ENCODE measurements around the gene AQP10.
"Not testable (repeated sequence)": the region's sequence is repeated elsewhere in the genome, so short reads cannot be mapped to it uniquely, and the experiment has no call there.

Gene AQP10

DNA sequence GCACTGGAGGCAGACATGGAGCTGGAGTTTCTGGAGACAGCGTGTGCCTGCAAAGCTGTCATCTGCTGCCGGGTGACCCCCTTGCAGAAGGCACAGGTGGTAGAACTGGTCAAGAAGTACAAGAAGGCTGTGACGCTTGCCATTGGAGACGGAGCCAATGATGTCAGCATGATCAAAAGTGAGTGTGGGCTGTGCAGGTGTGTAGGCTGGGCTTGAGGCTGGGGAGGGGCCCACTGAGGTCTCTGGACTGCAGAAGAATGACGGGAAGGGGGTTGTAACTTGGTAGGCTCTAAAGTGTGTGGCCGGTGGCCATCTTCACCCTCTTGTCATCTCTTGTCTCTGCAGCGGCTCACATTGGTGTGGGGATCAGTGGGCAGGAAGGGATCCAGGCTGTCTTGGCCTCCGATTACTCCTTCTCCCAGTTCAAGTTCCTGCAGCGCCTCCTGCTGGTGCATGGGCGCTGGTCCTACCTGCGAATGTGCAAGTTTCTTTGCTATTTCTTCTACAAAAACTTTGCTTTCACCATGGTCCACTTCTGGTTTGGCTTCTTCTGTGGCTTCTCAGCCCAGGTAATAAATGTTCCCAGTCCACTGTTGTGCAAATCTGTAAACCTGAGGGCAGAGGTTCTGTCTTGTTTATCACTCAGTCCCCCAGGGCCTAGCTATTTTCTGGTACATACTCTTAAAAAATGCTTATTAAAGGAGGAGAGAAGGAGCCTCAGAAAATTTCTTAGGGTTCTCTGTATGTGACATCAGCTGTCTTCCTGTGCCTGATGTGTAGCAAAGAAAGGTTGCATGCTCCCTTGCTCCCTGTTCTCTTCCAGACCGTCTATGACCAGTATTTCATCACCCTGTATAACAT is 24.3 kb downstream of the AQP10 start:
- peak; percentile 58 to 65 for DNase-seq (ENCODE audit: low read depth in 2 of 2)

DNA sequence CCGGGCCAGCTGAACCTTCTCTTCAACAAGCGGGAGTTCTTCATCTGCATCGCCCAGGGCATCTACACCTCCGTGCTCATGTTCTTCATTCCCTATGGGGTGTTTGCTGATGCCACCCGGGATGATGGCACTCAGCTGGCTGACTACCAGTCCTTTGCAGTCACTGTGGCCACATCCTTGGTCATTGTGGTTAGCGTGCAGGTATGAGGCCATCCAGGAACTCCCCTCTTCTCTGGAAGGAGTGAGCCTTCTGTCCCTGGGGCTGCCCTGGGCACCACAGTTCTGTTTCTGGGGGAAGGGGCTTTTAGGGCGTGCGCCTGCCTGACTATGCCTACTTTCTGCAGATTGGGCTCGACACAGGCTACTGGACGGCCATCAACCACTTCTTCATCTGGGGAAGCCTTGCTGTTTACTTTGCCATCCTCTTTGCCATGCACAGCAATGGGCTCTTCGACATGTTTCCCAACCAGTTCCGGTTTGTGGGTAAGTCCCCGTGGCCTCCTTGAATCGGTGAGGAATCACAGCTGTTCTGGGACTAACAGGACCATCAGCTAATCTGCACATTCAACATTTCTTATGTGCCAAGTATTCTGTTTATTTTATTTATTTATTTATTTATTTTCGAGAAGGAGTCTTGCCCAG is 25.5 kb downstream of the AQP10 start:
- DNase-seq (ENCODE audit: low read depth in 2 of 2): no peak

DNA sequence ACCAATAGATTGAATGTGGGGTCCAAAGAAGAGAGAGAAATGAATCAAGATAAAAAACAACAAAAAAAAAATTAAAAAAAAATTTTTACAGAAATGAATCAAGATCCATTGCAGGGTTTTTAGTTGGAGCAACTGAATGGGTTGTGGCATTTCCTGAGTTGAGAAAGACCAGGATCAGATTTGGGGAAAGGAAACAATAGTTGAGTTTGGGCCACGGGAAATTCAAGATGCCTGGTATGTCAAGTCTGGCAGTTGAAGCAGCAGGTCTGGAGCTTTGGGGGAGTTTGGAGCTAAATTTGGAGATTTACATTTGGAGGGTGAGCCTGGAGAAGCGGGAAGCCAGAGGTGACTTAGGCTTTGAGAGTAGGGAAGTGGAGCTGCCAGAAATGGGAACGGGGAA is 27.1 kb downstream of the AQP10 start:
- DNase-seq (ENCODE audit: low read depth in 2 of 2): no peak

DNA sequence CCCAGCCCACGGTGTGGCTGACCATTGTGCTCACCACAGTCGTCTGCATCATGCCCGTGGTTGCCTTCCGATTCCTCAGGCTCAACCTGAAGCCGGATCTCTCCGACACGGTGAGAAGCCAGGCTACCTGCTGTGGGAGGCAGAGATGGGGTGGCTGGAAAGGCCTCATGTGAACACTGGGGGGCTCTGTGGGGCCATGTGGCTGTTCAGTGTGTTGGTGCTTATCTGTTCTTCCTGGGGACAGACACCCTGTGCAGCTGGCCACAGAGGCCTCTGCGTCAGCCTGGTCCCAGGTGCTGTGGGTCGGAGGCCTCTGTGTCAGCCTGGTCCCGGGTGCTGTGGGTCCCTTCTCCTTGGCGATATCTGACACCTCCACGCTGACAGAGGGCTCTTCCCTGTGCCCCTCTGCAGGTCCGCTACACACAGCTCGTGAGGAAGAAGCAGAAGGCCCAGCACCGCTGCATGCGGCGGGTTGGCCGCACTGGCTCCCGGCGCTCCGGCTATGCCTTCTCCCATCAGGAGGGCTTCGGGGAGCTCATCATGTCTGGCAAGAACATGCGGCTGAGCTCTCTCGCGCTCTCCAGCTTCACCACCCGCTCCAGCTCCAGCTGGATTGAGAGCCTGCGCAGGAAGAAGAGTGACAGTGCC is 27.7 kb downstream of the AQP10 start:
- DNase-seq (ENCODE audit: low read depth in 2 of 2): no peak

DNA sequence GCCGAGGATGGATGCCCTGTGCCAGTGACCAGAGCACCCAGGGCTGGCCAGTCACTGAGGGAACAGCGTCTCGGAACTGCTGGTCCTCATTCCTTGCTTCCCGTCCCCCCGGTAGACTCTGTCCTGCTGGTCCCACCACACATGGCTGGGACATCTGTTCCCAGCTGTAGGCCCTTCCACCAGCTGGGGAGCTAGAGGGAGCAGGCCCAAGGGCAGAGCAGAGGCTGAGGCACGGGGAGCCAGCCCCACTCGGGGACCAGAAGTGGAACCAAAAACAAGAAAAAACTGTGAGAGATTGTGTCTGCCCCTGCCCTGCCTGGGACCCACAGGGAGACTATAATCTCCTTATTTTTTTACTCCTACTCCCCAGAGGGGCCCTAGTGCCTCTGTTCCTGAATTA is 28.2 kb downstream of the AQP10 start:
- no peak for DNase-seq (ENCODE audit: low read depth in 2 of 2)

DNA sequence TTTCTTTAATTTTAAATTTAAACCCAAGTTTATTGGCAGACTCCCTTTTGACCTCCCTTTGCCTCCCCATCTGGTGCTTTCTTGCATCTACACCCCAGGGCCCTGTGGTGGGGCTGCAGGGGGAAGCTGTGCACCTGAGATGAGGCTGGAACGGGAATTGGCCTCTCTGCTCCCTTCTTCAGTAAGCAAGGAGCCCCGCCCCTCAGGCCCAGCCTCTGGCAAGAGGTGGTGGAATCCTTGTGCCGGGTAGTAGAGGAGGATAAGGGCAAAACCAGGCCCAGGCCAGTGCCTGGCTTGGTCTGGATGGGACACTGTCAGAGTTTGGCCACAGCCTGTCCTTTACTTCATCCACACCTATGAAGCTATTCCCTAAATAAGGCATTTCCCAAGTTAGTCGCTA is 29.5 kb downstream of the AQP10 start:
- DNase-seq (ENCODE audit: low read depth in 2 of 2): no peak

DNA sequence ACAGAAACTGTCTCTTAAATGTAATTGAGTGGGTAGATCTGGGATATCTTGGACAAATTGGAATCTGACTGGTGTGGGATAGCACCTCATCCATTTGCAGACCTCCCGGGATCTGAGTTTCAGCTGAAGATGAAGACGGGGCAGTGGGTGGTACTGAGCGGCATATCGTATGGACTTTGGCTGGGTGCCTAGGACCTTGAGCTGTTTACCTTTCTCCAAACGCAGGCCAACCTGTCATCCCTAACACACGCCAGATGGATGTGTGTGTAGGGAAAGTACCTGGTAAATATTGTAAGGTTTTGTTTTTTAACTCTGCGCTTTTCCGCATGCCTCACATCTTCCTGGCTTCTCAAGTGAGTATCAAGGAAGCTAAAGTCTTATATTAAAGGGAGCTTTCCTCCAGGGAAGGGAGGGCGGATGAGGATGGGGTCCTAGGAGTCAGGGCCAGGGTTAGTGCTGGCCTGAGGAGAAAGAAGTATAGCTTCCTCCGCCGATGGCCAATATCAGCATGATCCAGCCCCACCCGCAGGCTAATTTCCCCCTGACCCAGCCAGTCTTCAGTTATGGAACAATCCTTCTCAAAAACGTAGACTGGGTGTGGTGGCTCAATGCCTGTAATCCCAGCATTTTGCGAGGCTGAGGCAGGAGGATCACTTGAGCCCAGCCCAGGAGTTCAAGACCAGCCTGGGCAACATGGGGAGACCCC is 30.6 kb downstream of the AQP10 start:
- DNase-seq (ENCODE audit: low read depth in 2 of 2): no peak

DNA sequence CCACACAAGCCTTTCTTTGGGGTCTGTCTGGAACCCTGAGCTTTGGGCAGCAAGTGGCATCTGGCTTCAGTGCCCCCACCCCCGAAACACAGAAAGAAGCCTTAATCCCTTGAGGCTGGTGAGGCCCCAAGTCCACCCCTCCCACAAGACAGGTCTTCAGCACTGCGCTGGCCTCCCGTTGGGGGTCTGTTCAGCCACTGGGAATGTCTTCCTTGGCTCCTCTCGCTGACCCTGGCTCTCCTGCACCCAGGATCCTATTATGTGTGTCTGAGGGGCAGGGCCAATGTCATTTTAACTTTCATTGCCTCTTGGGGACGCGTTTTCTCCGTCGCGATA is 31.3 kb downstream of the AQP10 start:
- DNase-seq (ENCODE audit: low read depth in 2 of 2): no peak

DNA sequence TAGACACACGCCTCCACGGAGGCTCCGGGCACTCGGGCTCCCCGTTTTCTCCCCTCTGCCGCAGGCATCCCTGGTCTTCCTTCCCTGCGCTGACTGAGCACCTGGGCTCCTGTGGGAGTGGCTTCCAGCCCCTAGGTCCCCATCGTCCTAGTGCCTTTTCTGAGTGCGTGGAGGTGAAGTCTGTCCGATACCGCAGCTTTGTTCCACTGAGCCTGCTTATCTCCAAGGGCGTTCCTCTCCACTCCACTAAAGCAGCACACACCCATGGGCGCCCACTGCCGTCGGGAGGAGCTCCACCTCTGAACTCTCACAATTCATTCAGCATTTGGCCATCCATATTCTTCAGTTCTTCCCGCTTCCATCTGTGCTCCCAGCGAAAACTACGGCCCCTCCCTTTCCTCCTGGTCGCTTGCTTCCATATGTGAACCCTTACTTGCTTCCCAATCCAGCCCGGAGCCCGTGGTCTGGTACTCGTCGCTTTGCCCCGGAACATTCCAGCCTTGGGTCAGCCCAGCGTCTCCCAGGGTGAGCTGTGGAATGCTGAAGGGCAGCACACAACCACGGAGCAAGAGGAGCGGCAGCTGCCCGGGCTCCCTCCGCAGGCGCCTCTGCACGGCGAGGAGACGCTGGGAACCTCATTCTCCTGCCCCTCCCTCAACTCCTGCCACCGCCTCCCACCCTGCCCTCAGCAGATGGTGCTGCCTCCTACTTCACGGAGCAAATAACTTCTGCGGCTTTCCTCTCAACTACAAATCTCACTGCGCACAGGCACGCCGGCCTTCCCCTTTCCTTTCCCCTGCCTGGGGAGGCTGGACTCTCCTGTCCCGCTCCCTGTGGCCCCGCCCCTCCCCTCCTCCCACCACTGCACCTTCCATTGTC is 31.9 kb downstream of the AQP10 start:
- peak in 1 of 2 donors; percentile 27 for DNase-seq (ENCODE audit: low read depth in 2 of 2)

DNA sequence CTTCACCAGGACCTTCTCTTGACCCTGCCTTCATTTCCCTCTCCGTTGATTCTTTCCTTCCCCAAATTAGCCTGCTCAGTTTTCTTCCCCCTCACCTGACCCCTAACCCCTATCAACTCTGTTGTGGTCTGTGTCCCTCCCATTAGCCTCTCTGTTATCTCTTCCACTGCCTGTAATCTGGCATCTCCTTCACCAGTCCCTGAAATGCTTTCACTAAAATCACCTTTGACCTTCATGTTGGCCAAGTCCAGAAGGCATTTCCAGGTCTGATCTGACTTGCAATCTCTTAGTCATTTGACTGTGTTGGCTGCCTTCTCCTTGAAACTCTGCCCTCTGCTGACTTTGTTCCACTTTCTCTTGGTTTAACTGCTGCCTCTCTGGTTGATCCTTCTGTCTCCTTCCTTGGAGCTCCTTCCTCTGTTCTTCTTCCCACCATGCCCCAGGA is 32.6 kb downstream of the AQP10 start:
- DNase-seq (ENCODE audit: low read depth in 2 of 2): no peak

DNA sequence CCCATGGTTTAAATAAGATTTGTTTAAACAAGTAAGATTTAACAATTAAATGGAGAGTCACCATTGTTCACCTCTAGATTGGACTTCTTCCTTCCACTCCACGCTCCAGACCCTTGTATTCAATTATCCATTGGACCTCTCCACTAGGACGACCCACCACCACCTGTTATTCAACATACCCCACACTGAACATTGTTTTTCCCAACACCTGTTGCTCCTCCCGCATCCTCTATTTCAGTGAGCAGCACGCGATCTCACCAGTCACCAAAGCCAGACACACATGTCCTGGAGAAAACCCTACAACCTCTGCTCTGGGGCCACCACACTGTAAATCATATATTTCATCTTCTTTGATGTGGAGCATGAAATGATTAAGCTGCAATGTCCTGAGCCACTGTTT is 33.1 kb downstream of the AQP10 start:
- DNase-seq (ENCODE audit: low read depth in 2 of 2): no peak

DNA sequence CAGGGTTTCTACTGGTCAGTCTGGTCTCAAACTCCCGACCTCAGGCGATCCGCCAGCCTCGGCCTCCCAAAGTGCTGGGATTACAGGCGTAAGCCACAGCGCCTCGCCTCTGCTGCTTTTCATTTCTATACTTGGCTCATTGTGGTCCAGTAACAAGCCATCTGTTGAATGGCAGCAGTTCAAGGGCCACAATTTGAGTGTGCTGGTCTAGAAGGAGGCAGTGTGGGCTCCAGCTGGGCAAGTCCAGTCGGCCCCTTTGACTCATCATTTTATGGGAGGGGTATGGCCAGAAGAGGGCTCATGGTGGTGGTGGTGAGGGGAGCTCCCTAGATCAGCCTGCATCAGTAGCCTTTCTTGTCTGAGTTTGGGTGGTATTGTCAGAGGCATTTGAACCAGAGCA is 37.6 kb downstream of the AQP10 start:
- no peak for DNase-seq (ENCODE audit: low read depth in 2 of 2)

DNA sequence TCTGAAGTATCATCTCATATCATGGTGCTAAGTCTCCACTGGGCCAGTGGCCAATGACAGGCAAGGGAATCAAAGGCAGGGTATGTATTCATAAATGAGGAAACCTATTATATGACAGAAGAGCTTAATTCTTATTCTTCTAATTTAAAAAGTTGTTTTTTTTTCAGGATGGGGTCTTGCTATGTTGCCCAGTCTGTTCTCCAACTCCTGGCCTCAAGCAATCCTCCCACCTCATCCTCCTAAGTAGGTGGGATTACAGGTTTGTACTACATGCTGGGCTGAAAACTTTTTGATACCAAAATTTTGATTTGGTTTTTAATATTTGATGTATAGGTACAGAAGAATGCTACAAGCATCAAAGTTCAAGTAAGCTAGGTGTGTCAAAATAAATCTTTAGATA is 39.4 kb downstream of the AQP10 start:
- no peak for DNase-seq (ENCODE audit: low read depth in 2 of 2)

DNA sequence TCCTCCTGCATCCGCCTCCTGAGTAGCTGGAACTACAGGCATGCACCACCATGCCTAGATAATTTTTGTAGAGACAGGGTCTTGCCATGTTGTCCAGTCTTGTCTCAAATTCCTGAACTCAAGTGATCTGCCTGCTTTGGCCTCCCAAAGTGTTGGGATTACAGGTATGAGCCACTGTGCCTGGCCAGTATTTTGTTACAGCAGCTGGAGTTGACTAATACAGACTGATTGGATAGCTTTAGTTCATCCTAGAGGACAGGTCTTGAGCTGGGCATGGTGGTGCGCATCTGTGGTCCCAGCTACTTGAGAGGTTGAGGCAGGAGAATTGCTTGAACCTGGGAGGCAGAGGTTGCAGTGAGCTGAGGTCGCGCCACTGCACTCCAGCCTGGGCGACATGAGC is 40.0 kb downstream of the AQP10 start:
- DNase-seq (ENCODE audit: low read depth in 2 of 2): not testable (repeated sequence)

DNA sequence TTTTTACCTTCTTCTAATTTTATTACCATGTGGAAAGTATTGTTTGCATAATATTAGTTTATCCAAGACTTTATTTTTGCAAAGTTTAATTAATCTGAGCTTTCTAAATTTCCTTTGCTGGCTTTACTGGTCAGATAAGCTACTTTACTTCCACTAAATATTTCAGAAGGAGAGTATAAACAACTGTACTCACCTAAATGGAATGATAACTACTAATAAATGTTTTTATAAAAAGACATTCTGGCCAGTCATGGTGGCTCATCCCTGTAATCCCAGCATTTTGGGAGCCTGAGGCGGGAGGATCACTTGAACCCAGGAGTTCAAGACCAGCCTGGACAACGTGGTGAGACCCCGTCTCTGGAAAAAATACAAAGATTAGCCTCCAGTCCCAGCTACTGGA is 40.5 kb downstream of the AQP10 start:
- no peak for DNase-seq (ENCODE audit: low read depth in 2 of 2)

DNA sequence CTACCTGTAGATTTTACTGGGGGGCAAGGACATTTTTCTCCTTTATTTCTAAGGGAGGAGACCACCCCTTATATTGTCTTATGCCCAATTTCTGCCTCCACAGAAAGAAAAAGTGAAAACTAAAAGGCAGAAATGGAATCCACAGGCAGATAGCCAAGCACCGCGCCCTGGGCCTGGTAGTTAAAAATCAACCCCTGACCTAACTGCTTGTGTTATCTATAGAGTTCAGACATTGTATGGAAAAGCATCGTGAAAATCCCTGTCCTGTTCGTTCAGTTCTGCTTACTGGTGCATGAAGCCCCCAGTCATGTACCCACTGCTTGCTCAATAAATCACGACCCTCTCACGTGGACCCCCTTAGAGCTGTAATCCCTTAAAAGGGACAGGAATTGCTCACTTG is 50.5 kb downstream of the AQP10 start:
- no peak for DNase-seq (ENCODE audit: low read depth in 2 of 2)

DNA sequence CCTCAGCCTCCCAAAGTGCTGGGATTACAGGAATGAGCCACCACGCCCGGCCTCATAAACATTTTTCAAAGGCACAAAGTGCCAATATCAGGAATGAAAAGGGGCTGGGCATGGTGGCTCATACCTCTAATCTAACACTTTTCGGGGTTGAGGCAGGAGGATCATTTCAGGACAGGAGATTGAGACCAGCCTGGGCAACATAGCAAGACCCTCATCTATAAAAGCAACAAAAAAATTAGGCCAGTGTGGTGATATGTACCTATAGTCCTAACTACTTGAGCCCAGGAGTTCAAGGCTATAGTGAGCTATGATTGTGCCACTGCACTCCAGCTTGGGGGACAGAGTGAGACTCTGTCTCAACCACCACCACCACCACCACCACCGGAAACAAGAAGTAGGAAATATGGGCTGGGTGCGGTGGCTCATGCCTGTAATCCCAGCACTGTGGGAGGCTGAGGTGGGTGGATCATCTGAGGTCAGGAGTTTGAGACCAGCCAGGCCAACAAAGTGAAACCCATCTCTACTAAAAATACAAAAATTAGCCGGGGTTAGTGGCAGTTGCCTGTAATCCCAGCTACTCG is 53.0 kb downstream of the AQP10 start:
- not testable (repeated sequence) for DNase-seq (ENCODE audit: low read depth in 2 of 2)

Measured in stimulated activated CD8-positive, alpha-beta memory T cell treated with anti-CD3 and anti-CD28 coated beads, Interleukin-2, amount 100 ng/mL, for 48 hours (primary cell).